ENCODE data around the gene DMD.

GRCh38 chrX:31331015-31331414 lies 1880.3 kb downstream of the DMD start:
- no peak for TF ChIP-seq POLR2A (IDR thresholded peaks at IDR 0.05)
- no peak for TF ChIP-seq CTCF (IDR thresholded peaks at IDR 0.05)
